ENCODE data around the gene ELL2. TPM values are rescaled to one million over a fixed set of nuclear protein-coding genes. Genes with fewer than 3 reads are reported as not detected.

Gene ELL2
- total and polyA plus RNA-seq, 9 of the 15 experiments (the other 6 are each of a cell fraction or from before 2014, with no cell fraction given), result 4.3 to 18.3 (median 14.5) TPM

DNA sequence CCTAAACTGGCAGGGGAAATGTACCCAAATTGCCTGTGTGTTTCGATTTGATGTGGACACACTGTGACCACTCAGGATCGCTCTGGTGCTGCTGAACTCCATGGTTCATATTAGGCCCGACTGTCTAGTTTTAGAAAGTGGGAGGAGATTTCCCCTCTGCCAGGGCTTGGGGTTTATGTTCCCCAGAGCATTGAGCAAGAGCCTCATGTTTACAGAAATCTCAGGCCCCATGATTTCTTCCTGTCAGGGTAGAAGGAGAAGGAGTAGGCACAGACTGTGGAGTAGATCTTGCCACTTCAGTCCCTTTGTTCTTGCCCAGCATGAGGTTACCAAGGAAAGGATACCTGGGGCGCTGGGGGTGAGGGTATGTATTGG, 98.3 kb downstream of the ELL2 start:
- H3K79me2 ChIP-seq (ENCODE audit: control insufficient read depth, insufficient read depth, low read length), result no peaks in the 10 kb centered on the region
- ChIA-PET POLR2A (interaction anchor here (0.6 kb wide), 1 partner anchor 99 kb away, joined by 3 read pairs; no protein-coding TSS in a partner anchor), CTCF (ENCODE audit: low intra/inter-chr PET ratio) (no interaction called here)
- no peaks in the 10 kb centered on the region for H3K36me3 ChIP-seq (ENCODE audit: control insufficient read depth, insufficient read depth, low read length)
- H3K9me1 ChIP-seq (ENCODE audit: control insufficient read depth, insufficient read depth, low read length), result no peaks in the 10 kb centered on the region
- 0 out of 5 replicates have a peak, but pooled peaks cover 0 to 4% of the 10 kb centered on the region in 2 experiments for H3K27me3 ChIP-seq (ENCODE audit: control insufficient read depth in 2 of 2, insufficient read depth in 2 of 2, low read length in 2 of 2)
- no peak overlapping the region for H3K9ac ChIP-seq (ENCODE audit: insufficient read depth in 1 of 2, low read depth in 2 of 2, low read length in 2 of 2)
- WGBS (ENCODE audit: insufficient coverage, low coverage, missing lambda C conversion rate), result 3% methylated on average over 4 of the region's 4 CpGs
- no peak for FAIRE-seq
- no peak for ATAC-seq
- no TSS peak for BruUV-seq (replicated peaks)
- H3K27ac ChIP-seq (ENCODE audit: extremely low read depth, low read depth, low read length), result no peak overlapping the region
- no peak overlapping the region for H3K4me2 ChIP-seq (ENCODE audit: insufficient read depth, low read length)
- H3K4me3 ChIP-seq, result no peak overlapping the region
- DNase-seq (ENCODE audit: extremely low read depth in 1 of 4, low spot score in 3 of 4), result no peak
- peaks cover 5 to 11% of the 10 kb centered on the region in 2 experiments for H3K4me1 ChIP-seq (replicated peaks in 1 of 2; ENCODE audit: control insufficient read depth in 2 of 2, insufficient read depth in 2 of 2, low read length in 2 of 2)
- no peaks in the 10 kb centered on the region for H4K20me1 ChIP-seq (replicated peaks; ENCODE audit: control insufficient read depth, insufficient read depth, low read length)
- TF ChIP-seq, protein P1, sequence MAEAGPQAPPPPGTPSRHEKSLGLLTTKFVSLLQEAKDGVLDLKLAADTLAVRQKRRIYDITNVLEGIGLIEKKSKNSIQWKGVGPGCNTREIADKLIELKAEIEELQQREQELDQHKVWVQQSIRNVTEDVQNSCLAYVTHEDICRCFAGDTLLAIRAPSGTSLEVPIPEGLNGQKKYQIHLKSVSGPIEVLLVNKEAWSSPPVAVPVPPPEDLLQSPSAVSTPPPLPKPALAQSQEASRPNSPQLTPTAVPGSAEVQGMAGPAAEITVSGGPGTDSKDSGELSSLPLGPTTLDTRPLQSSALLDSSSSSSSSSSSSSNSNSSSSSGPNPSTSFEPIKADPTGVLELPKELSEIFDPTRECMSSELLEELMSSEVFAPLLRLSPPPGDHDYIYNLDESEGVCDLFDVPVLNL (CRISPR knock-in tag; IDR thresholded peaks at IDR 0.05; ENCODE audit: low read depth), result no peak
- in situ Hi-C loops (cut with MboI) (loop anchor here (5.0 kb wide), 1 partner anchor 474 kb away; no protein-coding TSS in a partner anchor), intact Hi-C loops (cut with micrococcal nuclease) (no loop called here)
- H2AFZ ChIP-seq (ENCODE audit: low read depth, low read length), result no peak overlapping the region
- no peaks in the 10 kb centered on the region for H3K9me3 ChIP-seq (replicated peaks; ENCODE audit: control insufficient read depth, insufficient read depth, low read depth, low read length)

DNA sequence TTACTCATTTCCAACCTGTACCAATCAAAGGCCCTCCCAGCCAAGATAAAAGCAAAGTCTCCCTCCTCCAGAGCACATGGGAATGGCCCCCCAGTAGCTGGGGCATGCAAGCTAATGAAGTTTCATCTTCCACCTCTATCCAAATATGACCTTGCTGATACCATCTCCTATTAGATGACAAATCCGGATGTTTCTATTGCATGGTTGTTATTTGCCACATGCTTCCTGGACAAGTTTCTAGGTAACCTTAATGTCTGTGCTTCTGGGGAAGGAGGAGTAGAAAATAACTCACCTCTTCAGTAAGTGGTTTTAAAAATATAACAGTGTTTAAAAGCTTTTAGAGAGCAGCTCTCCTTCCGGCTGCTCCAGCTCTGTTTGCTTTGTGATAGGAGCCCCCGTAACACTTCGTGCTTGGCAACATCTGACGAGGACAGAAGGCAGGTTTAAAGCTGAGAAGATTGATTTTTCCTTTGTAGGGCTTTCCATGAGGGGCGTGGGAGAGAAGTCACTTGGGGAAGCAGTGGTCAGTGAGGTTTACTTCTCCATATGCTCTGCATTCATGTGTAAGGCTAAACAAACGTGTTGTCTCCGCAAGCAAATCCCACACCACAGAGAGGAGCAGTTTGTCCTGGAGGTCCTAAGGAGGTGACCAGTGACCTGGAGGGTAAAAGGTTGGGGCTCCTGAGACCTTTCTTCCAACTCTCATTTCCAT, 98.8 kb downstream of the ELL2 start:
- Histone ChIP-seq H3K36me3 (ENCODE audit: control insufficient read depth, insufficient read depth, low read length) (no peaks in the 10 kb centered on the region), H3K4me1 (replicated peaks in 1 of 2; ENCODE audit: control insufficient read depth in 2 of 2, insufficient read depth in 2 of 2, low read length in 2 of 2) (peaks cover 5 to 11% of the 10 kb centered on the region in 2 experiments), H3K27ac (ENCODE audit: extremely low read depth, low read depth, low read length) (no peak overlapping the region), H3K27me3 (ENCODE audit: control insufficient read depth in 2 of 2, insufficient read depth in 2 of 2, low read length in 2 of 2) (0 out of 5 replicates have a peak, but pooled peaks cover 0 to 4% of the 10 kb centered on the region in 2 experiments), H3K4me2 (ENCODE audit: insufficient read depth, low read length) (no peak overlapping the region), H3K9ac (ENCODE audit: insufficient read depth in 1 of 2, low read depth in 2 of 2, low read length in 2 of 2) (no peak overlapping the region), H3K9me3 (replicated peaks; ENCODE audit: control insufficient read depth, insufficient read depth, low read depth, low read length) (no peaks in the 10 kb centered on the region), H3K9me1 (ENCODE audit: control insufficient read depth, insufficient read depth, low read length) (no peaks in the 10 kb centered on the region), H2AFZ (ENCODE audit: low read depth, low read length) (no peak overlapping the region), H3K79me2 (ENCODE audit: control insufficient read depth, insufficient read depth, low read length) (no peaks in the 10 kb centered on the region), H4K20me1 (replicated peaks; ENCODE audit: control insufficient read depth, insufficient read depth, low read length) (no peaks in the 10 kb centered on the region), H3K4me3 (no peak overlapping the region)
- no TSS peak for BruUV-seq (replicated peaks)
- ChIA-PET CTCF (ENCODE audit: low intra/inter-chr PET ratio) (interaction anchor here (0.8 kb wide), 1 partner anchor 474 kb away, joined by 3 read pairs; no protein-coding TSS in a partner anchor), POLR2A (interaction anchor here (0.6 kb wide), 1 partner anchor 99 kb away, joined by 3 read pairs; no protein-coding TSS in a partner anchor)
- no peak for ATAC-seq
- in situ Hi-C loops (cut with MboI), result loop anchor here (5.0 kb wide), 1 partner anchor 474 kb away; no protein-coding TSS in a partner anchor
- DNase-seq (ENCODE audit: extremely low read depth in 1 of 4, low spot score in 3 of 4), result no peak
- FAIRE-seq, result no peak
- intact Hi-C loops (cut with micrococcal nuclease), result no loop called here
- 26% methylated on average over 8 of the region's 8 CpGs for WGBS (ENCODE audit: insufficient coverage, low coverage, missing lambda C conversion rate)
- TF ChIP-seq BCOR (IDR thresholded peaks at IDR 0.05) (no peak), NR1H2 (CRISPR knock-in tag; IDR thresholded peaks at IDR 0.05) (no peak), CCNT2 (IDR thresholded peaks at IDR 0.05; ENCODE audit: borderline replicate concordance, extremely low read depth, insufficient read length, low read depth, low read length) (no peak)
- TF ChIP-seq, protein P2, sequence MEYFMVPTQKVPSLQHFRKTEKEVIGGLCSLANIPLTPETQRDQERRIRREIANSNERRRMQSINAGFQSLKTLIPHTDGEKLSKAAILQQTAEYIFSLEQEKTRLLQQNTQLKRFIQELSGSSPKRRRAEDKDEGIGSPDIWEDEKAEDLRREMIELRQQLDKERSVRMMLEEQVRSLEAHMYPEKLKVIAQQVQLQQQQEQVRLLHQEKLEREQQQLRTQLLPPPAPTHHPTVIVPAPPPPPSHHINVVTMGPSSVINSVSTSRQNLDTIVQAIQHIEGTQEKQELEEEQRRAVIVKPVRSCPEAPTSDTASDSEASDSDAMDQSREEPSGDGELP (CRISPR knock-in tag; IDR thresholded peaks at IDR 0.05; ENCODE audit: borderline replicate concordance), result no peak

Measured in K562 (cell line).